Measurements from ENCODE around the gene DNASE1. TPM values are rescaled to one million over a fixed set of nuclear protein-coding genes. Genes with fewer than 3 reads are reported as not detected.

DNASE1 gene
- polyA plus RNA-seq, 3 donors from 2014 or later = 0.60 to 9.0 (median 3.5) TPM

GRCh38 chr16:3664187-3664896, 9.9 kb downstream of the DNASE1 start:
- H3K4me3 Mint-ChIP-seq = no peak overlapping the region
- peak overlapping the region in 2 of 6 donors; percentile 9 to 67 for H3K27ac Mint-ChIP-seq
- H3K36me3 Mint-ChIP-seq = peaks cover 3 to 10% (median 10%) of the 10 kb centered on the region in 3 donors
- no peaks in the 10 kb centered on the region for H3K9me3 Mint-ChIP-seq
- no peaks in the 10 kb centered on the region for H3K27me3 Mint-ChIP-seq (ENCODE audit: low read depth in 3 of 3)
- H3K4me1 Mint-ChIP-seq = peaks cover 27 to 39% of the 10 kb centered on the region in 2 donors
- DNase-seq = no peak

GRCh38 chr16:3665508-3665907, 11.0 kb downstream of the DNASE1 start:
- Mint-ChIP-seq H3K4me3 (peak overlapping the region in 1 of 5 donors; percentile 4), H3K27ac (peak overlapping the region in 4 of 6 donors; percentile 9 to 62 (median 44)), H3K27me3 (ENCODE audit: low read depth in 3 of 3) (no peaks in the 10 kb centered on the region), H3K36me3 (peaks cover 3 to 10% (median 10%) of the 10 kb centered on the region in 3 donors), H3K9me3 (no peaks in the 10 kb centered on the region), H3K4me1 (peaks cover 34 to 49% of the 10 kb centered on the region in 2 donors)
- no peak for DNase-seq

DNA sequence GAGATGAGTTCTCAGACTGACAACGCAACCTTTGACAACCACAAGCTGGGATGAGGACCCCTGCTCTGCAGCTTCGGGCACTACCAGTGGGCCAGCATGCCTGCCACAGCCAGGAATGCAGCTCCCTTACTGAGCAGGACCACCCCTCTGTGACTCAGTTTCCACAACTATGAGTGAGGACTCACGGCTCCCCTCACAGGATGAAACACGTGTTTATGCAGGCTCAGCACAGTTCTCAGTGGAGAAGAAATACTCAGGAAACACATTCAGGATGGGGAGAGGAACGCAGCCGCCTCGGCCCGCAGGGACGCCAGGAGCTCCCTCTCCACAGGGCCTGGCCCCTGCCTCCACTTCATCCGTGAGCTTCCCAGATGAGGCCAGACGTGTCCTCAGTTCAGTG, 14.1 kb downstream of the DNASE1 start:
- Mint-ChIP-seq H3K4me3 (peak overlapping the region in 3 of 5 donors; percentile 38 to 68 (median 47)), H3K9me3 (no peaks in the 10 kb centered on the region), H3K4me1 (peaks cover 42 to 53% of the 10 kb centered on the region in 2 donors), H3K27me3 (ENCODE audit: low read depth in 3 of 3) (peaks cover 0 to 3% (median 0%) of the 10 kb centered on the region in 3 donors), H3K27ac (peak overlapping the region in 2 of 6 donors; percentile 34 to 39), H3K36me3 (peaks cover 3 to 8% (median 3%) of the 10 kb centered on the region in 3 donors)
- DNase-seq = no peak

GRCh38 chr16:3669082-3669481, 14.6 kb downstream of the DNASE1 start:
- no peaks in the 10 kb centered on the region for H3K9me3 Mint-ChIP-seq
- H3K27me3 Mint-ChIP-seq (ENCODE audit: low read depth in 3 of 3) = peaks cover 0 to 3% (median 0%) of the 10 kb centered on the region in 3 donors
- no peak for DNase-seq
- peaks cover 3 to 9% (median 3%) of the 10 kb centered on the region in 3 donors for H3K36me3 Mint-ChIP-seq
- H3K4me3 Mint-ChIP-seq = peak overlapping the region in 4 of 5 donors; percentile 2 to 68 (median 42)
- peak overlapping the region; percentile 34 to 62 (median 39) for H3K27ac Mint-ChIP-seq
- peaks cover 42 to 53% of the 10 kb centered on the region in 2 donors for H3K4me1 Mint-ChIP-seq

DNA sequence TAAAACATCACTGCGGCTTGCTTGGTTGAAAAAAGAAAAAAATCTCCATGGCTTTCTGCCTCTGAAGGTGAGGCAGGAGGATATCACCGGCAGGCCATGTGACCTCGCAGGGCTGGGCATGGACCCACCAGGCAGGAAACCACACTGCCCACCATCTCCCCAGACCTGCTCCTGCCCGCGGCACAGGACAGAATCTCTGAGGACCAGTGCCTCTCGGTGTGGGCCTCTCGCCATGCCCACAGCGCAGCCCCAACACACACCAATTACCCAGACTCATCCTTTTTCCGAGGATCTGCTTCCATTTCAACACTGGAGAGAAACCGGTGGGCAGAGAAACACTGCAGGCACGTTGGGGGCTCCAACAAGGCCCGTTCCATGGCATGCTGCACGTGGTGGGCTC, 16.2 kb downstream of the DNASE1 start:
- DNase-seq = peak in 2 of 3 donors; percentile 13 to 19
- no peaks in the 10 kb centered on the region for H3K9me3 Mint-ChIP-seq
- H3K27ac Mint-ChIP-seq = peak overlapping the region in 5 of 6 donors; percentile 10 to 87 (median 64)
- peaks cover 0 to 3% (median 0%) of the 10 kb centered on the region in 3 donors for H3K27me3 Mint-ChIP-seq (ENCODE audit: low read depth in 3 of 3)
- peak overlapping the region; percentile 1 to 48 (median 30) for H3K4me3 Mint-ChIP-seq
- peaks cover 34 to 42% of the 10 kb centered on the region in 2 donors for H3K4me1 Mint-ChIP-seq
- peaks cover 0 to 12% (median 3%) of the 10 kb centered on the region in 3 donors for H3K36me3 Mint-ChIP-seq

DNA sequence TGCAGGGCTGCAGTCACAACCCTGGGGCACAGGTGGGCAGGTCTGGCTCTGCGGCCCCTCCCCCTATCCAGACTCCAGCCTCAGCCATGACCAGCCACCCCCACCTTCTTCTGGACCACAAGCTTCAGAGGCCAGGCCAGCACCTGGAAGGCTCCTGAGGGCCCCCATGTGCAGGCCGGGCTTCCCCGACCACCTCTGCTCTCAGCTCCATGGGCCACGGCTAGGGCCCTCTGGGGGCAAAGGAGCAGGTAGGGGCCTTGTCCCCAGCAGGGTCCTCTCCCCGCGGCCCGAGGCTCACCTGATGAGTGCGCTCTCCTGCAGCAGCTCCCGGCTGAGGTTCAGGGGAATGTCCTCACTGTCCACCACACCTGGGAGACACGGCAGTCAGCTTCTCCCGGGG, 16.9 kb downstream of the DNASE1 start:
- no peak overlapping the region for H3K4me3 Mint-ChIP-seq
- peaks cover 0 to 3% (median 0%) of the 10 kb centered on the region in 3 donors for H3K27me3 Mint-ChIP-seq (ENCODE audit: low read depth in 3 of 3)
- H3K27ac Mint-ChIP-seq = no peak overlapping the region

GRCh38 chr16:3672571-3673041, 18.1 kb downstream of the DNASE1 start:
- no peaks in the 10 kb centered on the region for H3K9me3 Mint-ChIP-seq
- DNase-seq = no peak
- H3K27ac Mint-ChIP-seq = no peak overlapping the region
- peaks cover 0 to 15% (median 0%) of the 10 kb centered on the region in 3 donors for H3K36me3 Mint-ChIP-seq
- H3K4me3 Mint-ChIP-seq = no peak overlapping the region
- peaks cover 25 to 28% of the 10 kb centered on the region in 2 donors for H3K4me1 Mint-ChIP-seq
- peaks cover 0 to 3% (median 0%) of the 10 kb centered on the region in 3 donors for H3K27me3 Mint-ChIP-seq (ENCODE audit: low read depth in 3 of 3)

More for the DNA sequence above, 16.9 kb downstream of the DNASE1 start:
- Mint-ChIP-seq H3K36me3 (peaks cover 0 to 12% (median 3%) of the 10 kb centered on the region in 3 donors), H3K4me1 (peaks cover 28 to 35% of the 10 kb centered on the region in 2 donors), H3K9me3 (no peaks in the 10 kb centered on the region)
- DNase-seq = no peak

DNA sequence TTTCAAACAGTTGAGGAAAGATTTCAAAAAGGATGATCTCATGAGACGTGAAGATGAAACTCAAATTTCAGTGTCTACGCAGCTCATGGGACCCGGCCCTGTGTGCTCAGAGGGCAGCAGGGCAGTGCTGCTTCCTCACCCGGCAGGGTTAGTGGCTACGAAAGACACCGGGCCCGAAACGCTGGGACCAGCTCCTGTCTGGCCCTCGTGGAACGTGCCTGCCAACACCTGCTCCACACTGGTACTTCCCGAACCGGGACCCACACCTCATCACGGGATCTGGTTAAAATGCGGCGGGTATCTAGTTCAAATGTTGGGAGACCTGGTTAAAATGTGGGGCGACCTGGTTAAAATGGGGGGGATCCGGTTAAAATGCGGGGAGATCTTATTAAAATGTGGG, 18.7 kb downstream of the DNASE1 start:
- Mint-ChIP-seq H3K27ac (peak overlapping the region in 1 of 6 donors; percentile 62), H3K4me3 (no peak overlapping the region), H3K27me3 (ENCODE audit: low read depth in 3 of 3) (peaks cover 0 to 3% (median 0%) of the 10 kb centered on the region in 3 donors), H3K36me3 (peaks cover 0 to 20% (median 0%) of the 10 kb centered on the region in 3 donors), H3K4me1 (peaks cover 25 to 28% of the 10 kb centered on the region in 2 donors), H3K9me3 (no peaks in the 10 kb centered on the region)
- DNase-seq = no peak

- Mint-ChIP-seq H3K27ac (peak overlapping the region in 1 of 6 donors; percentile 50), H3K36me3 (peaks cover 0 to 21% (median 1%) of the 10 kb centered on the region in 3 donors), H3K4me3 (no peak overlapping the region), H3K9me3 (no peaks in the 10 kb centered on the region), H3K27me3 (ENCODE audit: low read depth in 3 of 3) (peaks cover 0 to 3% (median 0%) of the 10 kb centered on the region in 3 donors), H3K4me1 (peaks cover 21 to 26% of the 10 kb centered on the region in 2 donors)
- DNase-seq = no peak
Observed at GRCh38 chr16:3673676-3674377, 19.3 kb downstream of the DNASE1 start.

GRCh38 chr16:3674513-3675295, 20.2 kb downstream of the DNASE1 start:
- Mint-ChIP-seq H3K36me3 (peaks cover 0 to 26% (median 6%) of the 10 kb centered on the region in 3 donors), H3K27ac (no peak overlapping the region), H3K4me3 (no peak overlapping the region), H3K27me3 (ENCODE audit: low read depth in 3 of 3) (peaks cover 0 to 3% (median 0%) of the 10 kb centered on the region in 3 donors), H3K9me3 (no peaks in the 10 kb centered on the region), H3K4me1 (peaks cover 14 to 18% of the 10 kb centered on the region in 2 donors)
- DNase-seq = no peak

DNA sequence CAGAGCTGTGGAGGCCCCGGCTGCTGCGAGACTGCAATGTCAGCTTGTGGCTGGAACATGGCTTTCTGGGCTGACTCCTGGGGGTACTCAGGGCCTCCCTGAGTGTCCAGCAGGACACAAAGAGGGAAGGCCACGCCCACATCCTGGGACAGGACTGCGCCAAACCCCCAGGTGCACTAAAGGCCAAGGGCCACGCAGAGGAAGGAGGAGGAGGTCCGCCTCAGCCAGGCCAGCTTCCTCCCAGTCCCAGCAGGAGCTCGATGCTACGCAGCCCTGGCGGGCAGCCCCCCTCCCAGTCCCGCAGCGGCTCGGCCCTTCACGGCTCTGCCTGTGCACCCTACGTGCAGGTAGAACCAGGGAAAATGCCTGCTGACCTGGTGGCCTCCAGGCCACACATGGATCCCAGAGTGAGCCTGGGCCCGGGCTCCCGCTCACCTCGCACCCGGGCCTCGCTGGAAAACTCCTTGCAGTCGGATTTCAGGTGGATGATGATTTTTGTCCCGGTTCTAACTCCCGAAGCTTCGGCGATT, 21.2 kb downstream of the DNASE1 start:
- no peaks in the 10 kb centered on the region for H3K9me3 Mint-ChIP-seq
- peaks cover 6 to 10% of the 10 kb centered on the region in 2 donors for H3K4me1 Mint-ChIP-seq
- peaks cover 0 to 26% (median 6%) of the 10 kb centered on the region in 3 donors for H3K36me3 Mint-ChIP-seq
- H3K27ac Mint-ChIP-seq = no peak overlapping the region
- peaks cover 0 to 3% (median 0%) of the 10 kb centered on the region in 3 donors for H3K27me3 Mint-ChIP-seq (ENCODE audit: low read depth in 3 of 3)
- DNase-seq = no peak
- H3K4me3 Mint-ChIP-seq = no peak overlapping the region

- Mint-ChIP-seq H3K36me3 (peaks cover 0 to 32% (median 12%) of the 10 kb centered on the region in 3 donors), H3K27ac (no peak overlapping the region), H3K4me1 (peaks cover 0 to 1% of the 10 kb centered on the region in 2 donors), H3K4me3 (no peak overlapping the region), H3K9me3 (no peaks in the 10 kb centered on the region), H3K27me3 (ENCODE audit: low read depth in 3 of 3) (peaks cover 0 to 3% (median 0%) of the 10 kb centered on the region in 3 donors)
- DNase-seq = no peak
Observed at GRCh38 chr16:3677994-3678393, 23.5 kb downstream of the DNASE1 start.

GRCh38 chr16:3681206-3681605, 26.7 kb downstream of the DNASE1 start:
- Mint-ChIP-seq H3K9me3 (no peaks in the 10 kb centered on the region), H3K27ac (no peak overlapping the region), H3K4me1 (no peaks in the 10 kb centered on the region), H3K27me3 (ENCODE audit: low read depth in 3 of 3) (no peaks in the 10 kb centered on the region), H3K36me3 (peaks cover 0 to 34% (median 17%) of the 10 kb centered on the region in 3 donors), H3K4me3 (no peak overlapping the region)
- no peak for DNase-seq

All from immature natural killer cell (primary cell).